Erythroblast (primary cell): ENCODE data around the gene MXD4.

Source experiments
- GATA1 ChIP-seq: IDR thresholded peaks from 2 replicates; pipeline ENCODE4 v1.6.1; 2011; ENCODE audit warnings: low read depth, mild to moderate bottlenecking, control low read depth, low read length, moderate library complexity
- POLR2A ChIP-seq: IDR thresholded peaks from 2 replicates; pipeline ENCODE4 v1.6.1; 2011; ENCODE audit warnings: mild to moderate bottlenecking, low read length

DNA sequence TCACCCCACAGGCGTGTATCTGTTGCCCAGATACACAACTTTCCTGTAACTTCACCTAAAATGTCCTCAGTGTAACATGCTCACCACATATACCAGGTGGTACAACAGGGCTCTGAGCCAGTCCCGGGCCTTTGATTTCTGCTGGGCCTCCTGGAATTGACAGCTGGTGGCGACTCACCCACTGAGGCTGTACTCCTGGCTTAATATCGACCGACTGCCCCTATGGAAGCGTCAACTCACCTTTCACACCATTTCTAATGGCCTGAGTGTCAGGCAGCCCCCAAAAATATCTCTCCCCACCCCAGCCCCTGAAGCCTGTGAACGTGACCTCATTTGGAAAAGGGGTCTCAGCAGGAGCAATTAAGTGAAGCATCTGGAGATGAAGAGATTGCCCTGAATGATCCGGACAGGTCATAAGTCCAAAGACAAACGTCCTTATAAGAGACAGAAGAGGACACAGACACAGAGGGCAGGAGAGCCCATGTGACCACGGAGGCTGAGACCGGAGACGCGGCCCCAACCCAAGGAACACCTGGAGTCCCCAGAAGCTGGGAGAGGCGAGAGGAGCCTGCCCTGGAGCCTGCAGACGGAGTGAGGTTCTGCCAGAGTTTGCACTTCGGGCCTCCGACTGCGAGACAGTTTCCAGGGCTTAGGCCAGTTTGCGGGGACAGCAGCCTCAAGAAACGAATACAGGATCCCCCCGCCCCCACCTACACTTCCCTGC, 12.6 kb upstream of the MXD4 start:
- TF ChIP-seq POLR2A: no peak
- TF ChIP-seq GATA1: no peak
